ENCODE data around the gene C22orf23. TPM values are rescaled to one million over a fixed set of nuclear protein-coding genes. Genes with fewer than 3 reads are reported as not detected.

Gene C22orf23
- total and polyA plus RNA-seq, 10 donors: 0.04 to 0.16 (median 0.05) TPM; not detected in 7

GRCh38 chr22:37926358-37926757, 27.0 kb downstream of the C22orf23 start:
- 91 to 98% (median 97%) methylated on average over 7 of the region's 7 CpGs for WGBS, 5 donors
- H3K27ac ChIP-seq: no peak overlapping the region
- no peak for DNase-seq
- peaks cover 0 to 4% (median 0%) of the 10 kb centered on the region in 7 donors for H3K27me3 ChIP-seq (replicated peaks in 1 of 7)
- intact Hi-C loops (cut with DNase I; ENCODE audit: low total_unique reads): no loop called here
- H3K9me3 ChIP-seq: no peaks in the 10 kb centered on the region
- H3K4me1 ChIP-seq: peaks cover 0 to 12% (median 8%) of the 10 kb centered on the region in 6 donors
- peaks cover 0 to 93% (median 51%) of the 10 kb centered on the region in 6 donors for H3K36me3 ChIP-seq
- TF ChIP-seq CTCF (IDR thresholded peaks at IDR 0.05 in 8 of 11, conservative IDR thresholded peaks at IDR 0.05 in 3 of 11) (no peak), POLR2A (IDR thresholded peaks at IDR 0.05) (no peak), POLR2AphosphoS5 (IDR thresholded peaks at IDR 0.05) (no peak)
- no peak overlapping the region for H3K4me3 ChIP-seq

GRCh38 chr22:37925767-37926166, 27.6 kb downstream of the C22orf23 start:
- H3K9me3 ChIP-seq: no peaks in the 10 kb centered on the region
- intact Hi-C loops (cut with DNase I; ENCODE audit: low total_unique reads): no loop called here

GRCh38 chr22:37925330-37925729, 28.1 kb downstream of the C22orf23 start:
- intact Hi-C loops (cut with DNase I; ENCODE audit: low total_unique reads): no loop called here
- Histone ChIP-seq H3K27ac (no peak overlapping the region), H3K27me3 (replicated peaks in 1 of 7) (peaks cover 0 to 4% (median 0%) of the 10 kb centered on the region in 7 donors), H3K4me1 (peaks cover 0 to 7% (median 3%) of the 10 kb centered on the region in 6 donors), H3K36me3 (peaks cover 0 to 98% (median 50%) of the 10 kb centered on the region in 6 donors), H3K9me3 (no peaks in the 10 kb centered on the region), H3K4me3 (no peak overlapping the region)
- 79 to 94% (median 88%) methylated on average over 2 to 3 of the region's 3 CpGs for WGBS, 5 donors
- DNase-seq: no peak
- TF ChIP-seq CTCF (IDR thresholded peaks at IDR 0.05 in 8 of 11, conservative IDR thresholded peaks at IDR 0.05 in 3 of 11): no peak
- TF ChIP-seq POLR2AphosphoS5 (IDR thresholded peaks at IDR 0.05): no peak
- TF ChIP-seq POLR2A (IDR thresholded peaks at IDR 0.05): no peak

More at GRCh38 chr22:37925767-37926166, 27.6 kb downstream of the C22orf23 start:
- H3K4me1 ChIP-seq: peaks cover 0 to 7% (median 6%) of the 10 kb centered on the region in 6 donors
- H3K4me3 ChIP-seq: no peak overlapping the region
- H3K36me3 ChIP-seq: peaks cover 0 to 98% (median 50%) of the 10 kb centered on the region in 6 donors
- TF ChIP-seq POLR2AphosphoS5 (IDR thresholded peaks at IDR 0.05): no peak
- TF ChIP-seq CTCF (IDR thresholded peaks at IDR 0.05 in 8 of 11, conservative IDR thresholded peaks at IDR 0.05 in 3 of 11): no peak
- TF ChIP-seq POLR2A (IDR thresholded peaks at IDR 0.05): no peak
- peaks cover 0 to 4% (median 0%) of the 10 kb centered on the region in 7 donors for H3K27me3 ChIP-seq (replicated peaks in 1 of 7)
- 92 to 98% (median 97%) methylated on average over 10 to 15 of the region's 15 CpGs for WGBS, 5 donors
- H3K27ac ChIP-seq: no peak overlapping the region
- no peak for DNase-seq

- H3K27ac ChIP-seq: no peak overlapping the region
- no peak for DNase-seq
- H3K4me1 ChIP-seq: peaks cover 0 to 13% (median 9%) of the 10 kb centered on the region in 6 donors
- peaks cover 0 to 92% (median 50%) of the 10 kb centered on the region in 6 donors for H3K36me3 ChIP-seq
- intact Hi-C loops (cut with DNase I; ENCODE audit: low total_unique reads): no loop called here
- no peaks in the 10 kb centered on the region for H3K9me3 ChIP-seq
- peaks cover 0 to 4% (median 0%) of the 10 kb centered on the region in 7 donors for H3K27me3 ChIP-seq (replicated peaks in 1 of 7)
- TF ChIP-seq CTCF (IDR thresholded peaks at IDR 0.05 in 8 of 11, conservative IDR thresholded peaks at IDR 0.05 in 3 of 11) (no peak), POLR2AphosphoS5 (IDR thresholded peaks at IDR 0.05) (no peak), POLR2A (IDR thresholded peaks at IDR 0.05) (no peak)
- 94 to 99% (median 95%) methylated on average over 15 to 18 of the region's 18 CpGs for WGBS, 5 donors
- H3K4me3 ChIP-seq: no peak overlapping the region
Measured at GRCh38 chr22:37924386-37925065, 28.9 kb downstream of the C22orf23 start.

All from spleen (tissue), 11 donors.